Mucosa of descending colon (tissue), 3 donors: ENCODE data around the gene KCNG1. TPM values are rescaled to one million over a fixed set of nuclear protein-coding genes. Genes with fewer than 3 reads are reported as not detected.

Source experiments
- ATAC-seq: fragments of 200-7000 bp; cut with Tn5 transposase; one replicate; pipeline ENCODE4 v1.9.1; 2020; ENCODE audit warnings: mild to moderate bottlenecking, moderate library complexity
- DNase-seq, 3 donors: peaks; one replicate each; pipeline ENCODE4 v3.0.0-alpha.2; 2020
- H3K36me3 ChIP-seq: fragments of 200-600 bp; one replicate; pipeline ENCODE4 v1.8.0; 2021; ENCODE audit warnings: low read depth, mild to moderate bottlenecking
- H3K4me1 ChIP-seq: fragments of 200-600 bp; one replicate; pipeline ENCODE4 v1.8.0; 2021; ENCODE audit warnings: low read depth, mild to moderate bottlenecking
- H3K4me3 ChIP-seq: fragments of 200-600 bp; one replicate; pipeline ENCODE4 v1.8.0; 2021; ENCODE audit warnings: mild to moderate bottlenecking
- H3K9me3 ChIP-seq: fragments of 200-600 bp; one replicate; pipeline ENCODE4 v1.8.0; 2021; ENCODE audit warnings: mild to moderate bottlenecking
- intact Hi-C, 2 donors: fragments of 100-400 bp; cut with DNase I in 1 of 2; cut with micrococcal nuclease in 1 of 2; formaldehyde crosslinking; loops; one replicate each; pipeline versions ENCODE4 v1.11.0 to v1.11.1; 2022; cut with DNase I, micrococcal nuclease
- total RNA-seq, 3 donors: library from RNA; stranded (reverse); fragmentation: NEBNext Ultra II Directional in 2 of 3; extraction: Animal tissue kit (Norgen Biotek cat#: 25700) in 2 of 3; gene quantifications; one replicate each; pipeline versions ENCODE4 v1.2.1 to v1.2.4, GENCODE V29; 2021 to 2023
- TF ChIP-seq, protein P1 (sequence below): fragments of 200-600 bp; IDR thresholded peaks from one replicate; pipeline ENCODE4 v1.8.0; 2022; ENCODE audit warnings: antibody characterized with exemption, mild to moderate bottlenecking
- donor health status: DM: no; HTN: no; CAD: no; lungs with moderate emphysema.
- donor health status: DM: no; HTN: no; CAD: no.
- donor health status: DM: no; HTN: yes; CAD: no.

The KCNG1 gene
- total RNA-seq, 3 donors from 2014 or later = 6.3 to 16.9 (median 7.2) TPM

DNA sequence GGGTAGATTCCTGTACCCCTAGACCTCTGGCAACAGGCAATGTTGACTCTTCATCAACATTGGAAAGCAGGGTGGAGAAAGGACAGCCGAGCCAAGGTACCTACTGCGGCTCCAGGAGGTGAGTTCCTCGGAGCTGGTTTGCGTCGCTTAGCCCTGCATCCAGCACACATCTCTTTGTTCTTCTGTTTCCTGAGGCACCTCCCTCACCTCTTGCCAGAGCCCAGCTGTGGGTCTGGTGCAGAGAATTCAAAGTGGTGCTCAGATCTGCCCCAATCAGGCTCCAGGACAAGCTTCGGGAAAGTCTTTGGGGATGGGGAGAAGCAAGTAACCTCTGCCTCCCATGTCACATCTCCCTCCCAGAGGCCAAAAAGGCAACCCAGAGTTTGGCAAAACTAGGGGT, 2.2 kb downstream of the KCNG1 start:
- no peak overlapping the region for H3K4me3 ChIP-seq
- intact Hi-C loops = no loop called here
- ATAC-seq (no peak), DNase-seq (no peak)
- TF ChIP-seq, protein P1, sequence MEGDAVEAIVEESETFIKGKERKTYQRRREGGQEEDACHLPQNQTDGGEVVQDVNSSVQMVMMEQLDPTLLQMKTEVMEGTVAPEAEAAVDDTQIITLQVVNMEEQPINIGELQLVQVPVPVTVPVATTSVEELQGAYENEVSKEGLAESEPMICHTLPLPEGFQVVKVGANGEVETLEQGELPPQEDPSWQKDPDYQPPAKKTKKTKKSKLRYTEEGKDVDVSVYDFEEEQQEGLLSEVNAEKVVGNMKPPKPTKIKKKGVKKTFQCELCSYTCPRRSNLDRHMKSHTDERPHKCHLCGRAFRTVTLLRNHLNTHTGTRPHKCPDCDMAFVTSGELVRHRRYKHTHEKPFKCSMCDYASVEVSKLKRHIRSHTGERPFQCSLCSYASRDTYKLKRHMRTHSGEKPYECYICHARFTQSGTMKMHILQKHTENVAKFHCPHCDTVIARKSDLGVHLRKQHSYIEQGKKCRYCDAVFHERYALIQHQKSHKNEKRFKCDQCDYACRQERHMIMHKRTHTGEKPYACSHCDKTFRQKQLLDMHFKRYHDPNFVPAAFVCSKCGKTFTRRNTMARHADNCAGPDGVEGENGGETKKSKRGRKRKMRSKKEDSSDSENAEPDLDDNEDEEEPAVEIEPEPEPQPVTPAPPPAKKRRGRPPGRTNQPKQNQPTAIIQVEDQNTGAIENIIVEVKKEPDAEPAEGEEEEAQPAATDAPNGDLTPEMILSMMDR = no peak
- H3K36me3 ChIP-seq = no peaks in the 10 kb centered on the region
- no peaks in the 10 kb centered on the region for H3K9me3 ChIP-seq
- peaks cover 3% of the 10 kb centered on the region for H3K4me1 ChIP-seq

DNA sequence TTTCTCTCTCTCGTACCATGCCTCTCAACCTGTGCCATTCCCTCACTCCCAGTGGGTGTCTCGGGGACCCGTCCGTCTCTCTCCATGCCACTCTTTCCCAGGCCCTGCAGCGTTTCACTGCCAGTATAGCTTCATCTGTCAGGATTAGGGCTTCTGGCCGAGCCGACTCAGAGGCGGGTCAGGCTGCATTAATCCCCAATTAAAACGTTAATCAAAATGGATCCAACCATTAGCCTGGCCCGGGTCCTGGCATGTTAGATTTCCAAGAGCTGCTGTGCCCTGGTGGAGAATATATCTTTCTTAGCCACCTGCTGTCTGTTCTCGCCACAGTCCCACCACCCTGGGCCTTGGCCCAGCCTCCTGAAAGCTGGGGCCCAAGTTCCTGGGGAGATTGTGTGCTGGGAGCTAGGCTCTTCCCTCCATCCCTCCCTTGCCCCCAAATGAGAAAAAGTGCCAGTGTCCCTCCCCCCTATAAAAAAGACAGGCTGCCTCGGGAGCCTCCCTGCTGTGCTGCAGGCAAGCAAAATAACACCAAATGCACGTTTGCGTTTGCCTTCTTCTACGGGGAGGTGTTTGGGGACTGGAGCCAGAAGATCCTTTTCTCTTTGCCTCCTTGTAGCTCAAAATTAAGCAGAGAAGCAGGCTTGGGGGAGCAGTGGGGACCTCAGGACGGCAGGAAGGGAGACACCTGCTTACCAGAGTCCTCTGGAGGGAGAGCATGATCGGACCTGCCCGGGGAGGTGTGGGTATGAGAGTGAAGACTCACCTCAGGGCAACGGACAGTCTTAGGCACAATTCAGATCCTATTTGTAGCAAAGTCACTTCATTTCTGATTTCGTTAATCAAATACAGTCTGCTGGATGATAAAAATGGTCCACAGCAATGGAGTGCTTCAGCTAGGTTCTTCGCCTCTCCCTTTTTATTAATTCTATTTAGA, 3.0 kb downstream of the KCNG1 start:
- no peak for DNase-seq

DNA sequence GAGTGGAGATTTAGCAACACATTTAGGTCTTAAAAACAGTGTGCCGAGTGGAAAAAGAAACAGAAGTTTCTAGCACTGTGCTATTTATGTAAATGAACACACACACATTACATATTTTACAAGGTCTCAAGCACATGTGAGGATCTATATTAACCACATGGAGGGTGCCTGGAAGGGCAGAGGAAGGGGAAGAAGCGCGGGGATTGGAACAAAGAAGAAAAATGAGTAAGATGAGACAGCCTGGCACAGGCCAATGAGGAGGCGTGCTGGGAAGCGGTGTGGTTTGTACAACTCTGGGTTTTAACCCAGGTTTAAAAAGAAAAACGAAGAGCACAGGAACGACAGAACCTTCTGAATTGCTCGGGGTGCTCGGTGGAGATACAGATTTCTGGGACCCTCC, 5.7 kb downstream of the KCNG1 start:
- intact Hi-C loops = no loop called here
- TF ChIP-seq, protein P1 = no peak
- DNase-seq (no peak), ATAC-seq (no peak)
- Histone ChIP-seq H3K4me3 (no peak overlapping the region), H3K9me3 (no peaks in the 10 kb centered on the region), H3K36me3 (no peaks in the 10 kb centered on the region), H3K4me1 (no peaks in the 10 kb centered on the region)

More for the DNA sequence above, 3.0 kb downstream of the KCNG1 start:
- no peak overlapping the region for H3K4me3 ChIP-seq
- TF ChIP-seq, protein P1 = no peak
- intact Hi-C loops = no loop called here
- H3K9me3 ChIP-seq = no peaks in the 10 kb centered on the region
- H3K36me3 ChIP-seq = no peaks in the 10 kb centered on the region
- no peak for ATAC-seq
- peaks cover 3% of the 10 kb centered on the region for H3K4me1 ChIP-seq

- no peaks in the 10 kb centered on the region for H3K9me3 ChIP-seq
- DNase-seq = no peak
- no peaks in the 10 kb centered on the region for H3K4me1 ChIP-seq
- ATAC-seq = no peak
- no peak overlapping the region for H3K4me3 ChIP-seq
- H3K36me3 ChIP-seq = no peaks in the 10 kb centered on the region
- intact Hi-C loops = no loop called here
- TF ChIP-seq, protein P1 = no peak
Measured at GRCh38 chr20:51016521-51016920, 6.4 kb downstream of the KCNG1 start.

DNA sequence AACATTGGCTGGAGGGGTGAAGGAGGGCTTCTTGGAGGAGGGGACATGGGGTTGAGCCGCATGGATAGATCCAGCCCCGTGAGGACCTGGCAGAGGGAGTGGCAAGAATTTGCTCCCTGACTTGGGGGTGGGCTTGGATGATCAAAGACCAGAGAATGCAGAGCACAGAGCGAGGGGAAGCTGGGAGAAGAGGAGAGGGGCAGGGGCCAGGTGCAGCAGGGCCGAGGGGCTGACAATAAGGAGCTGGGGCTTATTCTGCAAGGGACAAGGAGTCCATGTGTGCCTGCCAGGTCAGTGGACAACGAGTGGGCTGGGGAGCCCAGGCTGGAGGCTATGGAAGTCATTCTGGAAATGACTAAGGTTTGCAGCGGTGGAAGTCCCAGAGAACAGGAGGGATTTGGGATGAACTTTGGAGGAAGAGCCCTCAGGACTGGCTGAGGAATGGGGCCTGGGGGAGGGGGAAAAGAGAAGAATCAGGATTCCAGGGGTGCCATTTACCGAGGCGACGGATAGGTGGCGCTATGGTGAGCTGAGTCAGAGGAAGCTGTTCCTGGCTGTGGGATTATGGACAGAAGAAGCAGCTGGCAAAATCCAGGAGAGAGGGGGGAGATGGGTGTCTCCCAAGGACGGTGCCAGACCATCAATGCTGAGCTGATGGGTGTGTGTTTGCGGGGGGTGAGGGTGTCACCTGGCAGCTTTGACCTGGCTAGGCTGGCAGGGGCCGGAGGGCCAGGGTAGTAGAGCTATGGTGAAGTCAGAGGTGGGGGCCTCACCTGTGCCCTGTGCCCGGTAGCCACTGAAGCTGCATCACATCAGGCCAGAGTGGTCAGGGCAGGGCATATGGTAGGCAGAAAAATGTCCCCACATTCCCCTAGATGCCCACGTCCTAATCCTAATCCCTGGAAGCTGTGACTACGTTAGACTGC, 7.8 kb downstream of the KCNG1 start:
- Histone ChIP-seq H3K4me3 (no peak overlapping the region), H3K9me3 (no peaks in the 10 kb centered on the region), H3K4me1 (no peaks in the 10 kb centered on the region), H3K36me3 (no peaks in the 10 kb centered on the region)
- peak in 2 of 3 donors; percentile 75 to 77 for DNase-seq
- intact Hi-C loops = no loop called here
- TF ChIP-seq, protein P1 = peak; percentile 58
- ATAC-seq = peak; percentile 89
